PC-3 (cell line): ENCODE data around the gene CASP10. TPM values are rescaled to one million over a fixed set of nuclear protein-coding genes. Genes with fewer than 3 reads are reported as not detected.
"Not testable (repeated sequence)": the region's sequence is repeated elsewhere in the genome, so short reads cannot be mapped to it uniquely, and the experiment has no call there.

Experiments used
- ATAC-seq: fragments of 200-7000 bp; cut with Tn5 transposase; 2 replicates; pipeline ENCODE4 v1.9.1; 2020; ENCODE audit warnings: mild to moderate bottlenecking, moderate library complexity
- BruUV-seq: library from RNA; stranded (reverse); fragments of 400-500 nt; replicated peaks from 2 replicates; lab custom pipeline; 2021; lab: Mats Ljungman, UMichigan
- CTCF ChIA-PET: fragments of 300-600 bp; sonication (Branson Sonifier 250); formaldehyde crosslinking; loops from one replicate; lab custom pipeline; 2022; ENCODE audit warnings: antibody characterized with exemption; lab: Charles Lee
- POLR2A ChIA-PET: fragments of 300-600 bp; sonication (Branson Sonifier 250); formaldehyde crosslinking; loops from one replicate; lab custom pipeline; 2022; ENCODE audit warnings: antibody characterized with exemption; ENCODE audit not compliant: unreplicated experiment; lab: Charles Lee
- DNase-seq: peaks from one replicate; pipeline ENCODE4 v3.0.0-alpha.2; 2015
- H2AFZ ChIP-seq: fragments of 300-600 bp; sonication (generic); 2 replicates; pipeline ENCODE4 v1.6.0; 2016; ENCODE audit warnings: antibody characterized with exemption, low read length
- H3F3A ChIP-seq: fragments of 300-600 bp; sonication (generic); one replicate; pipeline ENCODE4 v1.6.0; 2017; ENCODE audit warnings: antibody characterized with exemption, low read length, control low read depth, mild to moderate bottlenecking; ENCODE audit not compliant: unreplicated experiment
- H3K27ac ChIP-seq: fragments of 300-600 bp; sonication (generic); 2 replicates; pipeline ENCODE4 v1.5.1; 2016; ENCODE audit warnings: mild to moderate bottlenecking, low read length
- H3K27me3 ChIP-seq: fragments of 300-600 bp; sonication (generic); 2 replicates; pipeline ENCODE4 v1.6.1; 2016; ENCODE audit warnings: low read length, mixed read lengths
- H3K36me3 ChIP-seq: fragments of 300-600 bp; sonication (generic); 2 replicates; pipeline ENCODE4 v1.6.1; 2016; ENCODE audit warnings: low read depth, mixed run types, low read length, mixed read lengths
- H3K4me1 ChIP-seq: fragments of 300-600 bp; sonication (generic); 2 replicates; pipeline ENCODE4 v1.5.1; 2016; ENCODE audit warnings: low read length; ENCODE audit not compliant: insufficient read depth
- H3K4me2 ChIP-seq: fragments of 300-600 bp; sonication (generic); 2 replicates; pipeline ENCODE4 v1.6.0; 2016; ENCODE audit warnings: low read length
- H3K4me3 ChIP-seq: fragments of 300-600 bp; sonication (generic); 2 replicates; pipeline ENCODE4 v1.5.1; 2016; ENCODE audit warnings: mild to moderate bottlenecking, low read length, mixed read lengths
- H3K79me2 ChIP-seq: fragments of 300-600 bp; sonication (generic); 2 replicates; pipeline ENCODE4 v1.6.1; 2017; ENCODE audit warnings: low read length, mixed read lengths
- H3K9ac ChIP-seq: fragments of 300-600 bp; sonication (generic); 2 replicates; pipeline ENCODE4 v1.6.0; 2016; ENCODE audit warnings: mild to moderate bottlenecking, low read length
- H3K9me2 ChIP-seq: fragments of 300-600 bp; sonication (generic); replicated peaks from 2 replicates; pipeline ENCODE4 v1.6.1; 2016; ENCODE audit warnings: mixed run types, low read length, mixed read lengths
- H3K9me3 ChIP-seq: fragments of 300-600 bp; sonication (generic); 2 replicates; pipeline ENCODE4 v1.6.1; 2016; ENCODE audit warnings: low read length, mixed read lengths
- H4K20me1 ChIP-seq: fragments of 300-600 bp; sonication (generic); 2 replicates; pipeline ENCODE4 v1.6.1; 2016; ENCODE audit warnings: low read length, mixed read lengths
- CTCF ChIP-seq: fragments of 300-600 bp; sonication (generic); conservative IDR thresholded peaks from 2 replicates; pipeline ENCODE4 v1.5.1; 2017; ENCODE audit warnings: antibody characterized with exemption, low read depth, mild to moderate bottlenecking, low read length
- EZH2 ChIP-seq: fragments of 300-600 bp; sonication (generic); IDR thresholded peaks from one replicate; pipeline ENCODE4 v1.6.1; 2017; ENCODE audit warnings: antibody characterized with exemption, mild to moderate bottlenecking, low read length; ENCODE audit not compliant: unreplicated experiment
- EZH2phosphoT487 ChIP-seq: fragments of 300-600 bp; sonication (generic); IDR thresholded peaks from 2 replicates; pipeline ENCODE4 v1.6.1; 2018; ENCODE audit warnings: mild to moderate bottlenecking, antibody characterized with exemption, low read length, borderline replicate concordance
- intact Hi-C: fragments of 100-400 bp; cut with micrococcal nuclease; formaldehyde crosslinking; loops from 2 replicates; pipeline ENCODE4 v1.9.0; 2023
- total RNA-seq: library from RNA; depleted of rRNA; stranded (reverse); fragments of >200 nt; gene quantifications from 2 replicates; pipeline ENCODE4 v1.2.3, GENCODE V29; 2014

The CASP10 gene
- total RNA-seq, 1 experiment from 2014 or later = 4.2 TPM

GRCh38 chr2:201164166-201164565, 18.8 kb upstream of the CASP10 start:
- ATAC-seq = no peak
- BruUV-seq = no TSS peak
- no peak overlapping the region for H2AFZ ChIP-seq
- H3K27ac ChIP-seq = no peak overlapping the region
- no peaks in the 10 kb centered on the region for H3K79me2 ChIP-seq
- no peak overlapping the region for H3K4me3 ChIP-seq
- ChIA-PET POLR2A (no interaction called here), CTCF (no interaction called here)
- no peaks in the 10 kb centered on the region for H3F3A ChIP-seq
- DNase-seq = no peak
- no peaks in the 10 kb centered on the region for H3K9me2 ChIP-seq
- H3K36me3 ChIP-seq = peaks cover 26% of the 10 kb centered on the region; the same call in 1 of the 2 replicates
- no peaks in the 10 kb centered on the region for H3K27me3 ChIP-seq
- no peak overlapping the region for H3K4me2 ChIP-seq
- H4K20me1 ChIP-seq = no peaks in the 10 kb centered on the region
- no peak overlapping the region for H3K9ac ChIP-seq
- H3K9me3 ChIP-seq = no peaks in the 10 kb centered on the region
- H3K4me1 ChIP-seq = no peaks in the 10 kb centered on the region
- TF ChIP-seq EZH2 = no peak
- no peak for TF ChIP-seq CTCF
- TF ChIP-seq EZH2phosphoT487 = no peak
- intact Hi-C loops = no loop called here

- H3K4me2 ChIP-seq = no peak overlapping the region
- H3K4me3 ChIP-seq = no peak overlapping the region
- no peak overlapping the region for H3K27ac ChIP-seq
- intact Hi-C loops = no loop called here
- no peak overlapping the region for H2AFZ ChIP-seq
- POLR2A ChIA-PET = no interaction called here
- H4K20me1 ChIP-seq = no peaks in the 10 kb centered on the region
- H3K4me1 ChIP-seq = no peaks in the 10 kb centered on the region
- TF ChIP-seq CTCF = no peak
- TF ChIP-seq EZH2phosphoT487 = no peak
- TF ChIP-seq EZH2 = no peak
- H3K36me3 ChIP-seq = peaks cover 18% of the 10 kb centered on the region; the same call in 1 of the 2 replicates
- H3K9ac ChIP-seq = no peak overlapping the region
- no peaks in the 10 kb centered on the region for H3K27me3 ChIP-seq
- no peak for DNase-seq
- H3K9me3 ChIP-seq = no peaks in the 10 kb centered on the region
- H3K79me2 ChIP-seq = no peaks in the 10 kb centered on the region
- BruUV-seq = no TSS peak
- no peaks in the 10 kb centered on the region for H3K9me2 ChIP-seq
- H3F3A ChIP-seq = no peaks in the 10 kb centered on the region
- no peak for ATAC-seq
- CTCF ChIA-PET = no interaction called here
Observed at GRCh38 chr2:201167546-201167945, 15.4 kb upstream of the CASP10 start.

- H2AFZ ChIP-seq, H3K4me1 ChIP-seq, intact Hi-C loops, H3K27me3 ChIP-seq, BruUV-seq, POLR2A ChIA-PET, H3K27ac ChIP-seq, H3K4me3 ChIP-seq, H3F3A ChIP-seq, ATAC-seq, H3K4me2 ChIP-seq, H3K9ac ChIP-seq, H3K9me2 ChIP-seq, H3K79me2 ChIP-seq, H4K20me1 ChIP-seq, H3K9me3 ChIP-seq, CTCF ChIA-PET, DNase-seq: not testable (repeated sequence)
- H3K36me3 ChIP-seq = peaks cover 14% of the 10 kb centered on the region; the same call in 1 of the 2 replicates
Observed at GRCh38 chr2:201168496-201168895, 14.4 kb upstream of the CASP10 start.
